NCI-H446 treated with DMSO at 0.1 percent for 48 hours (cell line): ENCODE results near the gene PLB1.
"Not testable (repeated sequence)": the region's sequence is repeated elsewhere in the genome, so short reads cannot be mapped to it uniquely, and the experiment has no call there.

Source experiments
- DNase-seq: peaks from one replicate; lab custom pipeline; 2025; lab: John Stamatoyannopoulos, UW

PLB1 gene

GRCh38 chr2:28465148-28465885, 30.5 kb upstream of the PLB1 start:
- DNase-seq = no peak

GRCh38 chr2:28469304-28469703, 26.6 kb upstream of the PLB1 start:
- DNase-seq = no peak

- no peak for DNase-seq
Measured at GRCh38 chr2:28469947-28470535, 25.8 kb upstream of the PLB1 start.

- no peak for DNase-seq
Measured at GRCh38 chr2:28470759-28471158, 25.1 kb upstream of the PLB1 start.

- DNase-seq = no peak
Measured at GRCh38 chr2:28471214-28471613, 24.6 kb upstream of the PLB1 start.

GRCh38 chr2:28471701-28472236, 24.1 kb upstream of the PLB1 start:
- no peak for DNase-seq

GRCh38 chr2:28472641-28473040, 23.2 kb upstream of the PLB1 start:
- not testable (repeated sequence) for DNase-seq

GRCh38 chr2:28475088-28475595, 20.7 kb upstream of the PLB1 start:
- no peak for DNase-seq

GRCh38 chr2:28477087-28477486, 18.8 kb upstream of the PLB1 start:
- DNase-seq = no peak

- no peak for DNase-seq
Measured at GRCh38 chr2:28477645-28478044, 18.2 kb upstream of the PLB1 start.

GRCh38 chr2:28480403-28481049, 15.3 kb upstream of the PLB1 start:
- no peak for DNase-seq

- DNase-seq = no peak
Measured at GRCh38 chr2:28481905-28482304, 14.0 kb upstream of the PLB1 start.

- no peak for DNase-seq
Measured at GRCh38 chr2:28484835-28485234, 11.0 kb upstream of the PLB1 start.

- no peak for DNase-seq
Measured at GRCh38 chr2:28486526-28486925, 9.3 kb upstream of the PLB1 start.

GRCh38 chr2:28487258-28487657, 8.6 kb upstream of the PLB1 start:
- no peak for DNase-seq

- DNase-seq = no peak
Measured at GRCh38 chr2:28488083-28488830, 7.6 kb upstream of the PLB1 start.

GRCh38 chr2:28488858-28489575, 6.8 kb upstream of the PLB1 start:
- no peak for DNase-seq

- no peak for DNase-seq
Measured at GRCh38 chr2:28490558-28490957, 5.3 kb upstream of the PLB1 start.

GRCh38 chr2:28492282-28492681, 3.6 kb upstream of the PLB1 start:
- no peak for DNase-seq

GRCh38 chr2:28493636-28494035, 2.2 kb upstream of the PLB1 start:
- no peak for DNase-seq

- DNase-seq = no peak
Measured at GRCh38 chr2:28496781-28497180, 921 bp downstream of the PLB1 start.

- no peak for DNase-seq
Measured at GRCh38 chr2:28497206-28497605, 1.3 kb downstream of the PLB1 start.
